ENCODE data around the gene IGF2. TPM values are rescaled to one million over a fixed set of nuclear protein-coding genes. Genes with fewer than 3 reads are reported as not detected.

Gene IGF2
- total RNA-seq, 5 donors from 2014 or later (not counting 1 experiment from before 2014, with no cell fraction given) = 0.30 to 0.98 (median 0.60) TPM; not detected in 1

GRCh38 chr11:2099516-2100349, 39.5 kb downstream of the IGF2 start:
- H3K36me3 ChIP-seq (ENCODE audit: control insufficient read depth in 2 of 2, extremely low read depth in 1 of 2, insufficient read depth in 1 of 2, low read length in 1 of 2) = no peaks in the 10 kb centered on the region
- Mint-ChIP-seq H3K9me3 (no peaks in the 10 kb centered on the region), H3K27ac (no peak overlapping the region), H3K4me1 (no peaks in the 10 kb centered on the region), H3K4me3 (no peak overlapping the region), H3K36me3 (no peaks in the 10 kb centered on the region), H3K27me3 (peaks cover 4 to 16% of the 10 kb centered on the region in 2 donors)
- no peak overlapping the region for H3K4me3 ChIP-seq (ENCODE audit: control insufficient read depth in 1 of 2, extremely low read depth in 1 of 2, low read length in 1 of 2)
- no peaks in the 10 kb centered on the region for H3K9me3 ChIP-seq
- 77% methylated on average over 19 of the region's 20 CpGs for WGBS (ENCODE audit: insufficient coverage)
- H3K27ac ChIP-seq (ENCODE audit: low read length) = no peak overlapping the region
- DNase-seq (peak in 2 of 35 experiments; percentile 11 to 19), ATAC-seq (replicated peaks in 1 of 4) (no peak)
- ChIA-PET POLR2A (interaction anchor here in 1 of 2 donors (0.7 kb wide), 1 partner anchor 615 kb away, joined by 4 read pairs; no protein-coding TSS in a partner anchor), CTCF (interaction anchor here in 1 of 2 donors (0.7 kb wide), 1 partner anchor 337 kb away, joined by 3 read pairs; no protein-coding TSS in a partner anchor)
- H3K27me3 ChIP-seq (replicated peaks in 1 of 2; ENCODE audit: control insufficient read depth in 2 of 2, extremely low read depth in 1 of 2, insufficient read depth in 2 of 2, low read length in 1 of 2) = peaks cover 0 to 49% of the 10 kb centered on the region in 2 experiments
- peaks cover 0 to 16% of the 10 kb centered on the region in 2 experiments for H3K4me1 ChIP-seq (ENCODE audit: control insufficient read depth in 1 of 2, extremely low read depth in 1 of 2, insufficient read depth in 2 of 2, low read length in 2 of 2)

- no peaks in the 10 kb centered on the region for H3K9me3 Mint-ChIP-seq
- ATAC-seq (replicated peaks in 1 of 4) (no peak), DNase-seq (no peak)
- 72% methylated on average over 17 of the region's 22 CpGs for WGBS (ENCODE audit: insufficient coverage)
- Histone ChIP-seq H3K4me1 (ENCODE audit: control insufficient read depth in 1 of 2, extremely low read depth in 1 of 2, insufficient read depth in 2 of 2, low read length in 2 of 2) (peaks cover 0 to 20% of the 10 kb centered on the region in 2 experiments), H3K27ac (ENCODE audit: low read length) (no peak overlapping the region), H3K4me3 (ENCODE audit: control insufficient read depth in 1 of 2, extremely low read depth in 1 of 2, low read length in 1 of 2) (no peak overlapping the region), H3K9me3 (no peaks in the 10 kb centered on the region), H3K36me3 (ENCODE audit: control insufficient read depth in 2 of 2, extremely low read depth in 1 of 2, insufficient read depth in 1 of 2, low read length in 1 of 2) (no peaks in the 10 kb centered on the region), H3K27me3 (replicated peaks in 1 of 2; ENCODE audit: control insufficient read depth in 2 of 2, extremely low read depth in 1 of 2, insufficient read depth in 2 of 2, low read length in 1 of 2) (peaks cover 0 to 48% of the 10 kb centered on the region in 2 experiments)
- H3K36me3 Mint-ChIP-seq = no peaks in the 10 kb centered on the region
- H3K4me1 Mint-ChIP-seq = no peaks in the 10 kb centered on the region
- H3K27ac Mint-ChIP-seq = no peak overlapping the region
- CTCF ChIA-PET = interaction anchor here in 1 of 2 donors (0.7 kb wide), 1 partner anchor 338 kb away, joined by 3 read pairs; no protein-coding TSS in a partner anchor
- H3K4me3 Mint-ChIP-seq = no peak overlapping the region
- peaks cover 4 to 14% of the 10 kb centered on the region in 2 donors for H3K27me3 Mint-ChIP-seq
- POLR2A ChIA-PET = no interaction called here
Observed at GRCh38 chr11:2098691-2099515, 40.3 kb downstream of the IGF2 start.

GRCh38 chr11:2097998-2098690, 41.0 kb downstream of the IGF2 start:
- no peaks in the 10 kb centered on the region for H3K9me3 ChIP-seq
- no peak overlapping the region for H3K27ac ChIP-seq (ENCODE audit: low read length)
- peaks cover 3 to 28% of the 10 kb centered on the region in 2 experiments for H3K4me1 ChIP-seq (ENCODE audit: control insufficient read depth in 1 of 2, extremely low read depth in 1 of 2, insufficient read depth in 2 of 2, low read length in 2 of 2)
- CTCF ChIA-PET = no interaction called here
- H3K36me3 ChIP-seq (ENCODE audit: control insufficient read depth in 2 of 2, extremely low read depth in 1 of 2, insufficient read depth in 1 of 2, low read length in 1 of 2) = no peaks in the 10 kb centered on the region
- POLR2A ChIA-PET = no interaction called here
- H3K4me3 ChIP-seq (ENCODE audit: control insufficient read depth in 1 of 2, extremely low read depth in 1 of 2, low read length in 1 of 2) = no peak overlapping the region
- 87% methylated on average over 13 of the region's 14 CpGs for WGBS (ENCODE audit: insufficient coverage)
- Mint-ChIP-seq H3K27me3 (peaks cover 4 to 17% of the 10 kb centered on the region in 2 donors), H3K9me3 (no peaks in the 10 kb centered on the region), H3K4me1 (peaks cover 5% of the 10 kb centered on the region in 3 donors), H3K4me3 (no peak overlapping the region), H3K27ac (no peak overlapping the region), H3K36me3 (no peaks in the 10 kb centered on the region)
- peaks cover 0 to 52% of the 10 kb centered on the region in 2 experiments for H3K27me3 ChIP-seq (replicated peaks in 1 of 2; ENCODE audit: control insufficient read depth in 2 of 2, extremely low read depth in 1 of 2, insufficient read depth in 2 of 2, low read length in 1 of 2)
- DNase-seq = no peak
- no peak for ATAC-seq (replicated peaks in 1 of 4)

GRCh38 chr11:2097356-2097997, 41.7 kb downstream of the IGF2 start:
- no peaks in the 10 kb centered on the region for H3K36me3 ChIP-seq (ENCODE audit: control insufficient read depth in 2 of 2, extremely low read depth in 1 of 2, insufficient read depth in 1 of 2, low read length in 1 of 2)
- Mint-ChIP-seq H3K27ac (no peak overlapping the region), H3K27me3 (peaks cover 4 to 19% of the 10 kb centered on the region in 2 donors), H3K4me1 (peaks cover 11 to 12% (median 12%) of the 10 kb centered on the region in 3 donors), H3K4me3 (no peak overlapping the region), H3K36me3 (no peaks in the 10 kb centered on the region), H3K9me3 (no peaks in the 10 kb centered on the region)
- WGBS (ENCODE audit: insufficient coverage) = 82% methylated on average over 19 of the region's 28 CpGs
- DNase-seq (no peak), ATAC-seq (replicated peaks in 1 of 4) (no peak)
- POLR2A ChIA-PET = no interaction called here
- H3K9me3 ChIP-seq = no peaks in the 10 kb centered on the region
- no peak overlapping the region for H3K27ac ChIP-seq (ENCODE audit: low read length)
- peaks cover 7 to 34% of the 10 kb centered on the region in 2 experiments for H3K4me1 ChIP-seq (ENCODE audit: control insufficient read depth in 1 of 2, extremely low read depth in 1 of 2, insufficient read depth in 2 of 2, low read length in 2 of 2)
- CTCF ChIA-PET = no interaction called here
- H3K27me3 ChIP-seq (replicated peaks in 1 of 2; ENCODE audit: control insufficient read depth in 2 of 2, extremely low read depth in 1 of 2, insufficient read depth in 2 of 2, low read length in 1 of 2) = peaks cover 0 to 53% of the 10 kb centered on the region in 2 experiments
- no peak overlapping the region for H3K4me3 ChIP-seq (ENCODE audit: control insufficient read depth in 1 of 2, extremely low read depth in 1 of 2, low read length in 1 of 2)

- no peak for DNase-seq
- no peak for ATAC-seq (replicated peaks in 1 of 4)
- Histone ChIP-seq H3K9me3 (no peaks in the 10 kb centered on the region), H3K27ac (ENCODE audit: low read length) (no peak overlapping the region), H3K27me3 (replicated peaks in 1 of 2; ENCODE audit: control insufficient read depth in 2 of 2, extremely low read depth in 1 of 2, insufficient read depth in 2 of 2, low read length in 1 of 2) (peaks cover 0 to 58% of the 10 kb centered on the region in 2 experiments), H3K4me3 (ENCODE audit: control insufficient read depth in 1 of 2, extremely low read depth in 1 of 2, low read length in 1 of 2) (no peak overlapping the region), H3K4me1 (ENCODE audit: control insufficient read depth in 1 of 2, extremely low read depth in 1 of 2, insufficient read depth in 2 of 2, low read length in 2 of 2) (peaks cover 7 to 38% of the 10 kb centered on the region in 2 experiments), H3K36me3 (ENCODE audit: control insufficient read depth in 2 of 2, extremely low read depth in 1 of 2, insufficient read depth in 1 of 2, low read length in 1 of 2) (no peaks in the 10 kb centered on the region)
- peaks cover 11 to 12% (median 12%) of the 10 kb centered on the region in 3 donors for H3K4me1 Mint-ChIP-seq
- POLR2A ChIA-PET = no interaction called here
- H3K4me3 Mint-ChIP-seq = no peak overlapping the region
- no peak overlapping the region for H3K27ac Mint-ChIP-seq
- H3K27me3 Mint-ChIP-seq = peaks cover 0 to 17% of the 10 kb centered on the region in 2 donors
- H3K9me3 Mint-ChIP-seq = no peaks in the 10 kb centered on the region
- CTCF ChIA-PET = no interaction called here
- WGBS (ENCODE audit: insufficient coverage) = 86% methylated on average over 17 of the region's 17 CpGs
- H3K36me3 Mint-ChIP-seq = no peaks in the 10 kb centered on the region
Observed at GRCh38 chr11:2096919-2097301, 42.3 kb downstream of the IGF2 start.

All from T-cell (primary cell).